Natural killer cell treated with Interleukin-12 subunit alpha and Interleukin-12 subunit beta and Interleukin-15 and Interleukin-18, amount 100 ng/mL, for 72 hours (primary cell): Measurements from ENCODE around the gene TTN. TPM values are rescaled to one million over a fixed set of nuclear protein-coding genes. Genes with fewer than 3 reads are reported as not detected.

Source experiments
- ATAC-seq, 2 donors: fragments of 150-1000 bp; cut with Tn5 transposase in 1 of 2; sonication (Bioruptor Pico), chemical (Tn5 transposase) in 1 of 2; 2 replicates each; pipeline ENCODE4 v1.10.0; 2021
- DNase-seq: peaks from one replicate; pipeline ENCODE4 v3.0.0; 2022; ENCODE audit warnings: low spot score
- H3K27ac Mint-ChIP-seq, 2 donors: 1 replicate in 1 of 2; 2 replicates in 1 of 2; pipeline ENCODE4 v1.8.0; 2022; ENCODE audit warnings: mixed read lengths in 2 of 2, mild to moderate bottlenecking in 1 of 2, moderate library complexity in 1 of 2
- H3K27me3 Mint-ChIP-seq, 2 donors: 1 replicate in 1 of 2; 2 replicates in 1 of 2; pipeline ENCODE4 v1.8.0; 2022; ENCODE audit warnings: mixed read lengths in 2 of 2
- H3K36me3 Mint-ChIP-seq: one replicate; pipeline ENCODE4 v1.8.0; 2022; ENCODE audit warnings: mixed read lengths
- H3K4me1 Mint-ChIP-seq, 2 donors: 1 replicate in 1 of 2; 2 replicates in 1 of 2; pipeline ENCODE4 v1.8.0; 2022; ENCODE audit warnings: low read depth in 2 of 2, mixed read lengths in 2 of 2, mild to moderate bottlenecking in 1 of 2
- H3K4me3 Mint-ChIP-seq: one replicate; pipeline ENCODE4 v1.8.0; 2022; ENCODE audit warnings: mixed read lengths
- H3K9me3 Mint-ChIP-seq: 2 replicates; pipeline ENCODE4 v1.8.0; 2022; ENCODE audit warnings: mixed read lengths
- total RNA-seq, 2 donors: library from RNA; stranded (reverse); gene quantifications; one replicate each; pipeline ENCODE4 v1.2.3, GENCODE V29; 2022

TTN gene
- total RNA-seq, 2 donors from 2014 or later, result 0.07 to 2.1 TPM

GRCh38 chr2:178756343-178756742 lies 50.9 kb downstream of the TTN start:
- ATAC-seq, result no peak
- no peaks in the 10 kb centered on the region for H3K9me3 Mint-ChIP-seq
- no peak overlapping the region for H3K4me3 Mint-ChIP-seq

GRCh38 chr2:178747767-178748166 lies 59.5 kb downstream of the TTN start:
- Mint-ChIP-seq H3K9me3 (no peaks in the 10 kb centered on the region), H3K4me3 (no peak overlapping the region), H3K36me3 (no peaks in the 10 kb centered on the region), H3K27ac (no peak overlapping the region), H3K4me1 (no peaks in the 10 kb centered on the region), H3K27me3 (peaks cover 0 to 8% of the 10 kb centered on the region in 2 donors)
- DNase-seq (no peak), ATAC-seq (no peak)

More at GRCh38 chr2:178756343-178756742, 50.9 kb downstream of the TTN start:
- Mint-ChIP-seq H3K4me1 (no peaks in the 10 kb centered on the region), H3K36me3 (no peaks in the 10 kb centered on the region), H3K27ac (no peak overlapping the region), H3K27me3 (no peaks in the 10 kb centered on the region)
- DNase-seq, result no peak

GRCh38 chr2:178734518-178734917 lies 72.7 kb downstream of the TTN start:
- no peak for DNase-seq

GRCh38 chr2:178733975-178734374 lies 73.2 kb downstream of the TTN start:
- Mint-ChIP-seq H3K27me3 (peaks cover 0 to 2% of the 10 kb centered on the region in 2 donors), H3K4me1 (no peaks in the 10 kb centered on the region), H3K4me3 (no peak overlapping the region), H3K9me3 (no peaks in the 10 kb centered on the region), H3K27ac (no peak overlapping the region), H3K36me3 (no peaks in the 10 kb centered on the region)
- DNase-seq (no peak), ATAC-seq (no peak)

More at GRCh38 chr2:178734518-178734917, 72.7 kb downstream of the TTN start:
- no peaks in the 10 kb centered on the region for H3K4me1 Mint-ChIP-seq
- H3K4me3 Mint-ChIP-seq, result no peak overlapping the region
- H3K9me3 Mint-ChIP-seq, result no peaks in the 10 kb centered on the region
- peaks cover 0 to 2% of the 10 kb centered on the region in 2 donors for H3K27me3 Mint-ChIP-seq
- H3K36me3 Mint-ChIP-seq, result no peaks in the 10 kb centered on the region
- H3K27ac Mint-ChIP-seq, result no peak overlapping the region
- no peak for ATAC-seq

GRCh38 chr2:178732913-178733312 lies 74.3 kb downstream of the TTN start:
- Mint-ChIP-seq H3K27ac (no peak overlapping the region), H3K27me3 (peaks cover 0 to 2% of the 10 kb centered on the region in 2 donors), H3K4me3 (no peak overlapping the region), H3K36me3 (no peaks in the 10 kb centered on the region), H3K9me3 (no peaks in the 10 kb centered on the region), H3K4me1 (no peaks in the 10 kb centered on the region)
- no peak for DNase-seq
- no peak for ATAC-seq

- no peak overlapping the region for H3K4me3 Mint-ChIP-seq
- peaks cover 0 to 2% of the 10 kb centered on the region in 2 donors for H3K27me3 Mint-ChIP-seq
- no peaks in the 10 kb centered on the region for H3K4me1 Mint-ChIP-seq
- DNase-seq (no peak), ATAC-seq (no peak)
- H3K9me3 Mint-ChIP-seq, result no peaks in the 10 kb centered on the region
- no peak overlapping the region for H3K27ac Mint-ChIP-seq
- H3K36me3 Mint-ChIP-seq, result no peaks in the 10 kb centered on the region
These were observed 75.9 kb downstream of the TTN start for GRCh38 chr2:178731300-178731699.

- DNase-seq (no peak), ATAC-seq (no peak)
- Mint-ChIP-seq H3K9me3 (no peaks in the 10 kb centered on the region), H3K36me3 (no peaks in the 10 kb centered on the region), H3K27me3 (peaks cover 0 to 2% of the 10 kb centered on the region in 2 donors), H3K4me3 (no peak overlapping the region), H3K27ac (no peak overlapping the region), H3K4me1 (no peaks in the 10 kb centered on the region)
These were observed 77.2 kb downstream of the TTN start for GRCh38 chr2:178730049-178730448.

GRCh38 chr2:178723786-178724346 lies 83.4 kb downstream of the TTN start:
- Mint-ChIP-seq H3K27ac (no peak overlapping the region), H3K36me3 (no peaks in the 10 kb centered on the region), H3K4me3 (no peak overlapping the region), H3K27me3 (no peaks in the 10 kb centered on the region), H3K9me3 (no peaks in the 10 kb centered on the region), H3K4me1 (no peaks in the 10 kb centered on the region)
- ATAC-seq, result no peak
- no peak for DNase-seq

GRCh38 chr2:178722296-178722695 lies 84.9 kb downstream of the TTN start:
- H3K4me3 Mint-ChIP-seq, result no peak overlapping the region
- no peaks in the 10 kb centered on the region for H3K9me3 Mint-ChIP-seq
- no peak overlapping the region for H3K27ac Mint-ChIP-seq
- DNase-seq, result no peak
- no peaks in the 10 kb centered on the region for H3K36me3 Mint-ChIP-seq
- no peaks in the 10 kb centered on the region for H3K27me3 Mint-ChIP-seq
- ATAC-seq, result no peak
- no peaks in the 10 kb centered on the region for H3K4me1 Mint-ChIP-seq

- no peaks in the 10 kb centered on the region for H3K27me3 Mint-ChIP-seq
- no peak overlapping the region for H3K4me3 Mint-ChIP-seq
- no peaks in the 10 kb centered on the region for H3K9me3 Mint-ChIP-seq
- ATAC-seq, result no peak
- H3K4me1 Mint-ChIP-seq, result no peaks in the 10 kb centered on the region
- no peaks in the 10 kb centered on the region for H3K36me3 Mint-ChIP-seq
- no peak for DNase-seq
- H3K27ac Mint-ChIP-seq, result no peak overlapping the region
These were observed 88.2 kb downstream of the TTN start for GRCh38 chr2:178718988-178719387.

- no peak for ATAC-seq
- H3K4me1 Mint-ChIP-seq, result no peaks in the 10 kb centered on the region
- DNase-seq, result no peak
- no peaks in the 10 kb centered on the region for H3K36me3 Mint-ChIP-seq
- H3K9me3 Mint-ChIP-seq, result no peaks in the 10 kb centered on the region
- H3K27ac Mint-ChIP-seq, result no peak overlapping the region
- no peak overlapping the region for H3K4me3 Mint-ChIP-seq
- no peaks in the 10 kb centered on the region for H3K27me3 Mint-ChIP-seq
These were observed 88.9 kb downstream of the TTN start for GRCh38 chr2:178718283-178718682.

GRCh38 chr2:178716394-178716793 lies 90.8 kb downstream of the TTN start:
- H3K9me3 Mint-ChIP-seq, result no peaks in the 10 kb centered on the region
- no peaks in the 10 kb centered on the region for H3K36me3 Mint-ChIP-seq
- H3K4me3 Mint-ChIP-seq, result no peak overlapping the region
- no peaks in the 10 kb centered on the region for H3K27me3 Mint-ChIP-seq
- H3K4me1 Mint-ChIP-seq, result no peaks in the 10 kb centered on the region
- ATAC-seq, result no peak
- H3K27ac Mint-ChIP-seq, result no peak overlapping the region
- no peak for DNase-seq

- no peak for ATAC-seq
- Mint-ChIP-seq H3K4me3 (no peak overlapping the region), H3K9me3 (no peaks in the 10 kb centered on the region), H3K4me1 (no peaks in the 10 kb centered on the region), H3K27ac (no peak overlapping the region), H3K36me3 (no peaks in the 10 kb centered on the region), H3K27me3 (no peaks in the 10 kb centered on the region)
- DNase-seq, result no peak
These were observed 91.9 kb downstream of the TTN start for GRCh38 chr2:178715366-178715765.

- no peak overlapping the region for H3K4me3 Mint-ChIP-seq
- ATAC-seq (no peak), DNase-seq (no peak)
- no peaks in the 10 kb centered on the region for H3K27me3 Mint-ChIP-seq
- H3K4me1 Mint-ChIP-seq, result no peaks in the 10 kb centered on the region
- no peaks in the 10 kb centered on the region for H3K36me3 Mint-ChIP-seq
- no peaks in the 10 kb centered on the region for H3K9me3 Mint-ChIP-seq
- H3K27ac Mint-ChIP-seq, result no peak overlapping the region
These were observed 99.7 kb downstream of the TTN start for GRCh38 chr2:178707476-178707875.

- Mint-ChIP-seq H3K4me1 (peaks cover 0 to 2% of the 10 kb centered on the region in 2 donors), H3K27ac (no peak overlapping the region), H3K36me3 (no peaks in the 10 kb centered on the region), H3K27me3 (peaks cover 0 to 2% of the 10 kb centered on the region in 2 donors), H3K9me3 (no peaks in the 10 kb centered on the region), H3K4me3 (no peak overlapping the region)
- ATAC-seq (no peak), DNase-seq (no peak)
These were observed 102.3 kb downstream of the TTN start for GRCh38 chr2:178704876-178705275.
